ENCODE measurements around the gene ITGA1. TPM values are rescaled to one million over a fixed set of nuclear protein-coding genes. Genes with fewer than 3 reads are reported as not detected.

ITGA1 gene
- total and polyA plus RNA-seq, 2 of the 13 experiments (the other 11 are each of a cell fraction or from before 2014, with no cell fraction given), result 23.1 to 28.6 TPM

GRCh38 chr5:52989025-52989780 lies 201.5 kb downstream of the ITGA1 start, which contains the start of gene ITGA2 (continued):
- TF ChIP-seq RERE (CRISPR knock-in tag; IDR thresholded peaks at IDR 0.05; ENCODE audit: low read depth) (no peak), AFF4 (CRISPR knock-in tag; IDR thresholded peaks at IDR 0.05) (peak; percentile 79), ZNF564 (CRISPR knock-in tag; IDR thresholded peaks at IDR 0.05) (peak; percentile 49; the same call in 1 of the 2 replicates), ZNF33A (CRISPR knock-in tag; IDR thresholded peaks at IDR 0.05; ENCODE audit: borderline replicate concordance) (no peak), ZNF512 (CRISPR knock-in tag; IDR thresholded peaks at IDR 0.05) (peak; percentile 63; the same call in 1 of the 2 replicates), ZNF615 (CRISPR knock-in tag; IDR thresholded peaks at IDR 0.05; ENCODE audit: borderline replicate concordance) (no peak), ELF3 (CRISPR knock-in tag; IDR thresholded peaks at IDR 0.05) (peak; percentile 58; the same call in 1 of the 2 replicates), ATF6 (CRISPR knock-in tag; conservative IDR thresholded peaks at IDR 0.05) (no peak), ZNF367 (CRISPR knock-in tag; IDR thresholded peaks at IDR 0.05; ENCODE audit: borderline replicate concordance) (no peak), ZNF891 (CRISPR knock-in tag; IDR thresholded peaks at IDR 0.05) (no peak; the same call in 1 of the 2 replicates), ATF2 (CRISPR knock-in tag; IDR thresholded peaks at IDR 0.05) (0 out of 2 replicates have a peak, but pooled peaks have one; percentile 20), ZKSCAN8 (CRISPR knock-in tag; IDR thresholded peaks at IDR 0.05; ENCODE audit: borderline replicate concordance) (no peak), ZNF12 (CRISPR knock-in tag; IDR thresholded peaks at IDR 0.05) (no peak)

Data from HepG2 (cell line).